ENCODE results near the gene FRAS1. TPM values are rescaled to one million over a fixed set of nuclear protein-coding genes. Genes with fewer than 3 reads are reported as not detected.

The FRAS1 gene
- total RNA-seq, 4 donors from 2014 or later: 1.0 to 32.5 (median 3.3) TPM

- H3K4me3 ChIP-seq: no peak overlapping the region
- no peaks in the 10 kb centered on the region for H3K4me1 ChIP-seq
- intact Hi-C loops (cut with DNase I; ENCODE audit: low total_unique reads): no loop called here
- no peak overlapping the region for H3K27ac ChIP-seq
- no peaks in the 10 kb centered on the region for H3K36me3 ChIP-seq
- H3K9me3 ChIP-seq: no peaks in the 10 kb centered on the region
- no peaks in the 10 kb centered on the region for H3K27me3 ChIP-seq
- DNase-seq: no peak
- TF ChIP-seq POLR2A (IDR thresholded peaks at IDR 0.05): no peak
- TF ChIP-seq CTCF (IDR thresholded peaks at IDR 0.05): no peak
Measured at GRCh38 chr4:78059938-78060337, 2.8 kb downstream of the FRAS1 start.

- DNase-seq: no peak
- intact Hi-C loops (cut with DNase I; ENCODE audit: low total_unique reads): no loop called here
- TF ChIP-seq POLR2A (IDR thresholded peaks at IDR 0.05) (no peak), CTCF (IDR thresholded peaks at IDR 0.05) (no peak)
- no peak overlapping the region for H3K27ac ChIP-seq
- H3K36me3 ChIP-seq: no peaks in the 10 kb centered on the region
- H3K27me3 ChIP-seq: no peaks in the 10 kb centered on the region
- no peak overlapping the region for H3K4me3 ChIP-seq
- H3K9me3 ChIP-seq: no peaks in the 10 kb centered on the region
- no peaks in the 10 kb centered on the region for H3K4me1 ChIP-seq
Measured at GRCh38 chr4:78061939-78062570, 4.9 kb downstream of the FRAS1 start.

- H3K4me3 ChIP-seq: no peak overlapping the region
- DNase-seq: no peak
- no peaks in the 10 kb centered on the region for H3K4me1 ChIP-seq
- no peak overlapping the region for H3K27ac ChIP-seq
- intact Hi-C loops (cut with DNase I; ENCODE audit: low total_unique reads): no loop called here
- H3K27me3 ChIP-seq: no peaks in the 10 kb centered on the region
- TF ChIP-seq POLR2A (IDR thresholded peaks at IDR 0.05) (no peak), CTCF (IDR thresholded peaks at IDR 0.05) (no peak)
- no peaks in the 10 kb centered on the region for H3K9me3 ChIP-seq
- H3K36me3 ChIP-seq: no peaks in the 10 kb centered on the region
Measured at GRCh38 chr4:78065508-78066192, 8.5 kb downstream of the FRAS1 start.

- no peak overlapping the region for H3K4me3 ChIP-seq
- no peak overlapping the region for H3K27ac ChIP-seq
- H3K36me3 ChIP-seq: no peaks in the 10 kb centered on the region
- no peak for DNase-seq
- H3K9me3 ChIP-seq: no peaks in the 10 kb centered on the region
- no peaks in the 10 kb centered on the region for H3K4me1 ChIP-seq
- TF ChIP-seq POLR2A (IDR thresholded peaks at IDR 0.05) (no peak), CTCF (IDR thresholded peaks at IDR 0.05) (no peak)
- H3K27me3 ChIP-seq: no peaks in the 10 kb centered on the region
- intact Hi-C loops (cut with DNase I; ENCODE audit: low total_unique reads): no loop called here
Measured at GRCh38 chr4:78068481-78068880, 11.4 kb downstream of the FRAS1 start.

GRCh38 chr4:78069319-78069718 is 12.2 kb downstream of the FRAS1 start:
- no peak for DNase-seq
- Histone ChIP-seq H3K27me3 (no peaks in the 10 kb centered on the region), H3K9me3 (no peaks in the 10 kb centered on the region), H3K36me3 (no peaks in the 10 kb centered on the region), H3K4me3 (no peak overlapping the region), H3K4me1 (no peaks in the 10 kb centered on the region), H3K27ac (no peak overlapping the region)
- intact Hi-C loops (cut with DNase I; ENCODE audit: low total_unique reads): no loop called here
- no peak for TF ChIP-seq POLR2A (IDR thresholded peaks at IDR 0.05)
- TF ChIP-seq CTCF (IDR thresholded peaks at IDR 0.05): no peak

All from uterus (tissue), 4 donors.